T-helper 17 cell (primary cell): ENCODE data around the gene SNRPA. TPM values are rescaled to one million over a fixed set of nuclear protein-coding genes. Genes with fewer than 3 reads are reported as not detected.

ENCODE experiments used
- ATAC-seq: fragments of 150-1000 bp; cut with Tn5 transposase; 2 replicates; pipeline ENCODE4 v1.10.0; 2021; ENCODE audit warnings: mild to moderate bottlenecking, moderate library complexity
- DNase-seq, 3 donors: peaks; one replicate each; pipeline versions ENCODE4 v3.0.0 to v3.0.0-alpha.2; 2020 to 2021
- H3K9me3 ChIP-seq: one replicate; pipeline ENCODE4 v1.7.0; 2013; ENCODE audit warnings: low read length, mild to moderate bottlenecking; ENCODE audit not compliant: control insufficient read depth, poor library complexity, severe bottlenecking
- H3K27ac Mint-ChIP-seq: one replicate; pipeline ENCODE4 v1.8.0; 2022; ENCODE audit warnings: mild to moderate bottlenecking, moderate library complexity, mixed read lengths
- H3K27me3 Mint-ChIP-seq: one replicate; pipeline ENCODE4 v1.8.0; 2022; ENCODE audit warnings: mixed read lengths
- H3K36me3 Mint-ChIP-seq: one replicate; pipeline ENCODE4 v1.8.0; 2022; ENCODE audit warnings: low read depth, mixed read lengths
- H3K4me1 Mint-ChIP-seq: one replicate; pipeline ENCODE4 v1.8.0; 2022; ENCODE audit warnings: mild to moderate bottlenecking, mixed read lengths
- H3K4me3 Mint-ChIP-seq: one replicate; pipeline ENCODE4 v1.8.0; 2022; ENCODE audit warnings: mild to moderate bottlenecking, moderate library complexity, mixed read lengths
- total RNA-seq, 4 donors: library from RNA in 2 of 4; stranded (reverse) in 2 of 4; gene quantifications; one replicate each; pipeline ENCODE4 v1.2.3 and lab custom pipeline; 2022 to 2026

Gene SNRPA
- total RNA-seq, 2 donors from 2014 or later, result 67.3 to 81.8 TPM

- Mint-ChIP-seq H3K27ac (peak overlapping the region; percentile 98), H3K36me3 (peaks cover 12% of the 10 kb centered on the region), H3K27me3 (no peaks in the 10 kb centered on the region), H3K4me1 (peaks cover 52% of the 10 kb centered on the region), H3K4me3 (peak overlapping the region; percentile 98)
- no peaks in the 10 kb centered on the region for H3K9me3 ChIP-seq
- no peak for DNase-seq
- no peak for ATAC-seq
Measured at GRCh38 chr19:40799558-40800338, 48.7 kb downstream of the SNRPA start.

GRCh38 chr19:40800339-40800996 is 49.5 kb downstream of the SNRPA start:
- Mint-ChIP-seq H3K36me3 (peaks cover 12% of the 10 kb centered on the region), H3K27ac (peak overlapping the region; percentile 98), H3K4me3 (peak overlapping the region; percentile 98), H3K27me3 (no peaks in the 10 kb centered on the region), H3K4me1 (peaks cover 60% of the 10 kb centered on the region)
- DNase-seq (no peak), ATAC-seq (no peak)
- H3K9me3 ChIP-seq, result no peaks in the 10 kb centered on the region

- Mint-ChIP-seq H3K4me3 (peak overlapping the region; percentile 98), H3K4me1 (peaks cover 63% of the 10 kb centered on the region), H3K27me3 (no peaks in the 10 kb centered on the region), H3K36me3 (peaks cover 12% of the 10 kb centered on the region), H3K27ac (peak overlapping the region; percentile 98)
- ATAC-seq, result no peak
- no peaks in the 10 kb centered on the region for H3K9me3 ChIP-seq
- DNase-seq, result no peak
Measured at GRCh38 chr19:40800997-40801377, 50.0 kb downstream of the SNRPA start.

- no peak for ATAC-seq
- Mint-ChIP-seq H3K27me3 (no peaks in the 10 kb centered on the region), H3K4me3 (peak overlapping the region; percentile 98), H3K36me3 (peaks cover 12% of the 10 kb centered on the region), H3K27ac (peak overlapping the region; percentile 98), H3K4me1 (peaks cover 69% of the 10 kb centered on the region)
- no peak for DNase-seq
- H3K9me3 ChIP-seq, result no peaks in the 10 kb centered on the region
Measured at GRCh38 chr19:40801426-40802299, 50.7 kb downstream of the SNRPA start.

GRCh38 chr19:40802300-40803169 is 51.5 kb downstream of the SNRPA start:
- peak overlapping the region; percentile 98 for H3K27ac Mint-ChIP-seq
- peaks cover 74% of the 10 kb centered on the region for H3K4me1 Mint-ChIP-seq
- ATAC-seq (no peak), DNase-seq (no peak)
- no peaks in the 10 kb centered on the region for H3K27me3 Mint-ChIP-seq
- H3K9me3 ChIP-seq, result no peaks in the 10 kb centered on the region
- peaks cover 12% of the 10 kb centered on the region for H3K36me3 Mint-ChIP-seq
- H3K4me3 Mint-ChIP-seq, result peak overlapping the region; percentile 98

GRCh38 chr19:40803170-40803856 is 52.3 kb downstream of the SNRPA start:
- ATAC-seq, result no peak
- Mint-ChIP-seq H3K36me3 (peaks cover 16% of the 10 kb centered on the region), H3K27me3 (no peaks in the 10 kb centered on the region), H3K27ac (peak overlapping the region; percentile 98), H3K4me1 (peaks cover 77% of the 10 kb centered on the region), H3K4me3 (peak overlapping the region; percentile 98)
- H3K9me3 ChIP-seq, result no peaks in the 10 kb centered on the region
- no peak for DNase-seq

- Mint-ChIP-seq H3K4me1 (peaks cover 76% of the 10 kb centered on the region), H3K4me3 (peak overlapping the region; percentile 98), H3K27me3 (no peaks in the 10 kb centered on the region), H3K36me3 (peaks cover 16% of the 10 kb centered on the region), H3K27ac (peak overlapping the region; percentile 98)
- DNase-seq (peak; percentile 38 to 57 (median 46)), ATAC-seq (peak; percentile 59)
- H3K9me3 ChIP-seq, result no peaks in the 10 kb centered on the region
Measured at GRCh38 chr19:40803857-40804782, 53.1 kb downstream of the SNRPA start.

GRCh38 chr19:40804783-40805242 is 53.8 kb downstream of the SNRPA start:
- Mint-ChIP-seq H3K4me1 (peaks cover 77% of the 10 kb centered on the region), H3K36me3 (peaks cover 15% of the 10 kb centered on the region), H3K4me3 (peak overlapping the region; percentile 98), H3K27ac (peak overlapping the region; percentile 98), H3K27me3 (no peaks in the 10 kb centered on the region)
- no peaks in the 10 kb centered on the region for H3K9me3 ChIP-seq
- DNase-seq, result no peak
- no peak for ATAC-seq

- no peaks in the 10 kb centered on the region for H3K9me3 ChIP-seq
- ATAC-seq (peak; percentile 7), DNase-seq (peak in 1 of 3 donors; percentile 35)
- H3K4me3 Mint-ChIP-seq, result peak overlapping the region; percentile 98
- no peaks in the 10 kb centered on the region for H3K27me3 Mint-ChIP-seq
- peaks cover 76% of the 10 kb centered on the region for H3K4me1 Mint-ChIP-seq
- peaks cover 10% of the 10 kb centered on the region for H3K36me3 Mint-ChIP-seq
- H3K27ac Mint-ChIP-seq, result peak overlapping the region; percentile 98
Measured at GRCh38 chr19:40805258-40805868, 54.4 kb downstream of the SNRPA start.

GRCh38 chr19:40806423-40807146 is 55.6 kb downstream of the SNRPA start:
- Mint-ChIP-seq H3K27ac (peak overlapping the region; percentile 98), H3K4me1 (peaks cover 80% of the 10 kb centered on the region), H3K4me3 (peak overlapping the region; percentile 98), H3K27me3 (no peaks in the 10 kb centered on the region), H3K36me3 (peaks cover 6% of the 10 kb centered on the region)
- ATAC-seq (peak; percentile 59), DNase-seq (peak; percentile 65 to 75 (median 72))
- no peaks in the 10 kb centered on the region for H3K9me3 ChIP-seq
